Erythroblast (primary cell): ENCODE results near the gene IL4R.
A peak's percentile ranks its signal among the peaks of the same experiment; 100 is the strongest.
"Not testable (repeated sequence)": the region's sequence is repeated elsewhere in the genome, so short reads cannot be mapped to it uniquely, and the experiment has no call there.

Source experiments
- DNase-seq, 2 experiments: peaks; one replicate each; lab custom pipeline; 2025; lab: John Stamatoyannopoulos, UW
- GATA1 ChIP-seq: IDR thresholded peaks from 2 replicates; pipeline ENCODE4 v1.6.1; 2011; ENCODE audit warnings: low read depth, mild to moderate bottlenecking, control low read depth, low read length, moderate library complexity
- POLR2A ChIP-seq: IDR thresholded peaks from 2 replicates; pipeline ENCODE4 v1.6.1; 2011; ENCODE audit warnings: mild to moderate bottlenecking, low read length

Gene IL4R

GRCh38 chr16:27323781-27324561, 10.2 kb downstream of the IL4R start:
- no peak for DNase-seq
- TF ChIP-seq POLR2A (no peak), GATA1 (no peak)

- DNase-seq: no peak
- TF ChIP-seq POLR2A (no peak), GATA1 (no peak)
These were observed 11.1 kb downstream of the IL4R start for GRCh38 chr16:27324851-27325301.

- TF ChIP-seq GATA1 (no peak), POLR2A (no peak)
These were observed 12.0 kb downstream of the IL4R start for GRCh38 chr16:27325736-27326135.

GRCh38 chr16:27326251-27326650, 12.5 kb downstream of the IL4R start:
- DNase-seq: no peak
- TF ChIP-seq GATA1: no peak
- no peak for TF ChIP-seq POLR2A

More at GRCh38 chr16:27325736-27326135, 12.0 kb downstream of the IL4R start:
- DNase-seq: no peak

GRCh38 chr16:27326738-27327585, 13.2 kb downstream of the IL4R start:
- no peak for TF ChIP-seq POLR2A
- no peak for TF ChIP-seq GATA1
- peak in 1 of 2 experiments; percentile 6 for DNase-seq

GRCh38 chr16:27327586-27327915, 13.8 kb downstream of the IL4R start:
- no peak for DNase-seq
- TF ChIP-seq POLR2A (no peak), GATA1 (no peak)

GRCh38 chr16:27328937-27329336, 15.2 kb downstream of the IL4R start:
- no peak for DNase-seq
- no peak for TF ChIP-seq POLR2A
- TF ChIP-seq GATA1: no peak

GRCh38 chr16:27329376-27330079, 15.8 kb downstream of the IL4R start:
- DNase-seq: not testable (repeated sequence)

- TF ChIP-seq GATA1 (no peak), POLR2A (no peak)
- DNase-seq: no peak
These were observed 16.8 kb downstream of the IL4R start for GRCh38 chr16:27330542-27330941.

GRCh38 chr16:27332105-27332504, 18.3 kb downstream of the IL4R start:
- no peak for TF ChIP-seq POLR2A
- no peak for TF ChIP-seq GATA1
- no peak for DNase-seq

GRCh38 chr16:27333104-27333503, 19.3 kb downstream of the IL4R start:
- DNase-seq: no peak
- no peak for TF ChIP-seq GATA1
- no peak for TF ChIP-seq POLR2A

- DNase-seq: no peak
- TF ChIP-seq POLR2A: no peak
- TF ChIP-seq GATA1: no peak
These were observed 19.8 kb downstream of the IL4R start for GRCh38 chr16:27333549-27333948.

GRCh38 chr16:27334192-27334764, 20.5 kb downstream of the IL4R start:
- no peak for DNase-seq
- TF ChIP-seq GATA1 (no peak), POLR2A (no peak)

- no peak for DNase-seq
- no peak for TF ChIP-seq GATA1
- no peak for TF ChIP-seq POLR2A
These were observed 21.1 kb downstream of the IL4R start for GRCh38 chr16:27334838-27335237.
